LNCaP clone FGC (cell line): ENCODE results near the gene GALNT7.
"Not testable (repeated sequence)": the region's sequence is repeated elsewhere in the genome, so short reads cannot be mapped to it uniquely, and the experiment has no call there.

Experiments used
- DNase-seq: peaks from one replicate; pipeline ENCODE4 v3.0.0-alpha.2; 2011; ENCODE audit warnings: low read depth
- H3K4me3 ChIP-seq: 2 replicates; pipeline ENCODE4 v1.5.1; 2011; ENCODE audit warnings: mild to moderate bottlenecking, low read depth, low read length, control low read depth
- TF ChIP-seq, protein P1 (sequence below): IDR thresholded peaks from 2 replicates; pipeline ENCODE4 v1.5.1; 2012; ENCODE audit warnings: mild to moderate bottlenecking; ENCODE audit not compliant: control insufficient read depth, insufficient read depth; ENCODE audit errors: extremely low read depth

Gene GALNT7, protein sequence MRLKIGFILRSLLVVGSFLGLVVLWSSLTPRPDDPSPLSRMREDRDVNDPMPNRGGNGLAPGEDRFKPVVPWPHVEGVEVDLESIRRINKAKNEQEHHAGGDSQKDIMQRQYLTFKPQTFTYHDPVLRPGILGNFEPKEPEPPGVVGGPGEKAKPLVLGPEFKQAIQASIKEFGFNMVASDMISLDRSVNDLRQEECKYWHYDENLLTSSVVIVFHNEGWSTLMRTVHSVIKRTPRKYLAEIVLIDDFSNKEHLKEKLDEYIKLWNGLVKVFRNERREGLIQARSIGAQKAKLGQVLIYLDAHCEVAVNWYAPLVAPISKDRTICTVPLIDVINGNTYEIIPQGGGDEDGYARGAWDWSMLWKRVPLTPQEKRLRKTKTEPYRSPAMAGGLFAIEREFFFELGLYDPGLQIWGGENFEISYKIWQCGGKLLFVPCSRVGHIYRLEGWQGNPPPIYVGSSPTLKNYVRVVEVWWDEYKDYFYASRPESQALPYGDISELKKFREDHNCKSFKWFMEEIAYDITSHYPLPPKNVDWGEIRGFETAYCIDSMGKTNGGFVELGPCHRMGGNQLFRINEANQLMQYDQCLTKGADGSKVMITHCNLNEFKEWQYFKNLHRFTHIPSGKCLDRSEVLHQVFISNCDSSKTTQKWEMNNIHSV

DNA sequence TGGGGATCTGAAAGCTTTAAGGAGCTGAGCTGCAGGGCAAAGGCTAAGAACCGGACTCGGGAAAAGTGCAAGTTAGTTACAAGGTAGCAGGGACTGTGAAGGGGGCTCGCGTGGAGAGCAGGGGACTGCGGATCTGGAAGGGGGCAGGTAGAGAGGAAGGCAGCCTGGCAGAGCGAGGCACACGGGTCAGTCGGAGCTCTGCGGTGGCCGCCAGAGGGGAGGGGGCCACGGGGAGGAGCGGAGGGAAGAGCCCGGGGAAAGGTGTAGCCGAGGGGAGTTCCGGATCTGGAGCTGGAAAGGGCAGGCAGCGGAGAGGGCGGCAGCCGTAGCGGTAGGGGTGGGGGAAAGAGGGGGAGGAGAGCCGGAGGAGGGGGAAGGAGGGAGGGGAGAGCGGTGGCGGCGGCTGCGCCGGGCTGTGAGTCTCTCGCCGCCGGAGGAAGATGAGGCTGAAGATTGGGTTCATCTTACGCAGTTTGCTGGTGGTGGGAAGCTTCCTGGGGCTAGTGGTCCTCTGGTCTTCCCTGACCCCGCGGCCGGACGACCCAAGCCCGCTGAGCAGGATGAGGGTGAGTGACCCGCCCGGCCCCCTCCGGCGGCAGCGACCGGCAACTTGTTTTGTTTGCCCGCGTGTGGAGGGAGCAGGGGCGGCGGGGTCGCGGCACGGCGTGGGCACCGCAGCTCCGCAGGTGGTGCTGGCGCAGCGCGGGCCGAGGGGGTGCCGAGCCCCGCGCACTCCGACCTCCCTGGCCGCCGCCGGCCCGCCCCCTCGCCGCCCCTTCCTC is at the start of gene GALNT7:
Gene GALNT7 (plus strand): TSS at position 416 of the 782 bp plus-strand sequence. CDS start 25 bp downstream, at position 441.
- DNase-seq, result peak; percentile 58
- H3K4me3 ChIP-seq, result peak within 1 kb of the TSS; percentile 64
- TF ChIP-seq, protein P1, sequence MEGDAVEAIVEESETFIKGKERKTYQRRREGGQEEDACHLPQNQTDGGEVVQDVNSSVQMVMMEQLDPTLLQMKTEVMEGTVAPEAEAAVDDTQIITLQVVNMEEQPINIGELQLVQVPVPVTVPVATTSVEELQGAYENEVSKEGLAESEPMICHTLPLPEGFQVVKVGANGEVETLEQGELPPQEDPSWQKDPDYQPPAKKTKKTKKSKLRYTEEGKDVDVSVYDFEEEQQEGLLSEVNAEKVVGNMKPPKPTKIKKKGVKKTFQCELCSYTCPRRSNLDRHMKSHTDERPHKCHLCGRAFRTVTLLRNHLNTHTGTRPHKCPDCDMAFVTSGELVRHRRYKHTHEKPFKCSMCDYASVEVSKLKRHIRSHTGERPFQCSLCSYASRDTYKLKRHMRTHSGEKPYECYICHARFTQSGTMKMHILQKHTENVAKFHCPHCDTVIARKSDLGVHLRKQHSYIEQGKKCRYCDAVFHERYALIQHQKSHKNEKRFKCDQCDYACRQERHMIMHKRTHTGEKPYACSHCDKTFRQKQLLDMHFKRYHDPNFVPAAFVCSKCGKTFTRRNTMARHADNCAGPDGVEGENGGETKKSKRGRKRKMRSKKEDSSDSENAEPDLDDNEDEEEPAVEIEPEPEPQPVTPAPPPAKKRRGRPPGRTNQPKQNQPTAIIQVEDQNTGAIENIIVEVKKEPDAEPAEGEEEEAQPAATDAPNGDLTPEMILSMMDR, result no peak

DNA sequence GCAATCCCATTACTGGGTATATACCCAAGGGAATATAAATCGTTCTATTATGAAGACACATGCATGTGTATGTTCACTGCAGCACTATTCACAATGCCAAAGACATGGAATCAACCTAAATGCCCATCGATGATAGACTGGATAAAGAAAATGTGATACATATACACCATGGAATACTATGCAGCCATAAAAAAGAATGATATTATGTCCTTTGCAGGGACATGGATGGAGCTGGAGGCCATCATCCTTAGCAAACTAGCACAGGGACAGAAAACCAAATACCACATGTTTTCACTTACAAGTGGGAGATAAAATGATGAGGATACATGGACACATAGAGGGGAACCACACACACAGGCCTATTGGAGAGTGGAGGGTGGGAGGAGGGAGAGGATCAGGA is 49.8 kb upstream of the GALNT7 start:
- not testable (repeated sequence) for DNase-seq, H3K4me3 ChIP-seq

DNA sequence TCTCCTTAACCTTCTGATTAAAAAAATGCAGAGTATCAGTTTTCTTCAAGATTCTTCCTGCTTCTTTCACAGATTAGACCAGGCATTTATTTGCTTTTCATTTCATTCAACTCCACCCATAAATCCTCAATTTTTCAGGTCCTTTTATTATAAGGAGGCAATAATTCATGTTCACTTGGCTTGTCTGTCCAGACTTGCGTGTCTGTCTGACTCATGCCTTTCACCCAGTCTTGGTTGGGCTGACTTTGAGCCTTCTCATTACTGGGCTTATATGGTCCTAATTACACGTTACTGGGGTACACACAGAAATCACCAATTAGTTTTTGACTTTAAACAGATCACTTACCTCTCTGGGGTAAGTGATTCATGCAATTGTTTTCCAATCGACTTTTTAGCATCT is 48.8 kb upstream of the GALNT7 start:
- H3K4me3 ChIP-seq, result no peak overlapping the region
- DNase-seq, result no peak
- TF ChIP-seq, protein P1, result no peak

DNA sequence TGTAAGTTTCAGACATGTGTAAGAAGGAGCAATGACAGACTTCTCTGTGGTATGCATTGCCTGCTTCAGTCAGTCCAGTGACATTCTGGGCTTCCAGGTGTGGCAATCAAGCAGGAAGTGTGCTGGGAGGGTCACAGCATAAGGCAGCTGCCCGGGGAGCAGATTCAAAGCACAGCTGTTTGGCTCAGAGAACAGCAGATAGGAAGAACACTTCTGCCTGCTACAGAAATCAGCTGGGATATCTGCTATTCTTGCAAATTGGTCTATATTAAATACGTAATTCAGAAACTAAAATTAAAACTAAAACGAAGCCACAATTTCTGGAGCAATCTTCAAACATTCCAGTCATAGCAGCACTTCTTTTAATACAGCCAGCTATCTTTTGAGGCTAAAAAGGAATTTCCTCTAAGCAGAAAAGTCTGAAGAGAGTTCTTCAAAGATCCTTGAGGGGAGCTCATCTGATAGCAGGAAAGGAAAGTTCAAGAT is 47.5 kb upstream of the GALNT7 start:
- TF ChIP-seq, protein P1, result no peak
- no peak for DNase-seq
- H3K4me3 ChIP-seq, result no peak overlapping the region

DNA sequence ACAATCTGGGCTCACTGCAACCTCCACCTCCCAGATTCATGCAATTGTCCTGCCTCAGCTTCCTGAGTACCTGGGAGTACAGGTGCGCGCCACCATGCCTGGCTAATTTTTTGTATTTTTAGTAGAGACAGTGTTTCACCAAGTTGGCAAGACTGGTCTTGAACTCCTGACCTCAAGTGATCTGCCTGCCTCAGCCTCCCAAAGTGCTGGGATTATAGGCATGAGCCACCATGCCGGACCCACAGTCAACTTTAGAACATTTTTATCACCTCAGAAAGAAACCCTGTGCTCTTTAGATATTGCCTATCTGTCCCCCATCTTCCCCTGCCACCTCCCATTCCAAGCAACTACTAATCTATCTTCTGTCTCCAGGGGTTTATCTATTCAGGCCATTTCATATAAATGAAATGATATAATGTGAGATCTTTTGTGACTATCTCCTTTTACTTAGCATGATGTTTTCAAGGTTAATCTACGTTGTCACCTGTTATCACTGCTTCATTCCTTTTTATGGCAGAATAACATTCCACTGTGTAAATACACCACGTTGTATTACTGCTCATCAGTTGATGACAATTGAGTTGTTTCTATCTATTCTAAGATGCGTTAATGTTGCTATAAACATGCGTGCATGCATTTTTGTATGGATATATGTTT is 44.3 kb upstream of the GALNT7 start:
- H3K4me3 ChIP-seq, result no peak overlapping the region
- no peak for DNase-seq
- TF ChIP-seq, protein P1, result no peak

DNA sequence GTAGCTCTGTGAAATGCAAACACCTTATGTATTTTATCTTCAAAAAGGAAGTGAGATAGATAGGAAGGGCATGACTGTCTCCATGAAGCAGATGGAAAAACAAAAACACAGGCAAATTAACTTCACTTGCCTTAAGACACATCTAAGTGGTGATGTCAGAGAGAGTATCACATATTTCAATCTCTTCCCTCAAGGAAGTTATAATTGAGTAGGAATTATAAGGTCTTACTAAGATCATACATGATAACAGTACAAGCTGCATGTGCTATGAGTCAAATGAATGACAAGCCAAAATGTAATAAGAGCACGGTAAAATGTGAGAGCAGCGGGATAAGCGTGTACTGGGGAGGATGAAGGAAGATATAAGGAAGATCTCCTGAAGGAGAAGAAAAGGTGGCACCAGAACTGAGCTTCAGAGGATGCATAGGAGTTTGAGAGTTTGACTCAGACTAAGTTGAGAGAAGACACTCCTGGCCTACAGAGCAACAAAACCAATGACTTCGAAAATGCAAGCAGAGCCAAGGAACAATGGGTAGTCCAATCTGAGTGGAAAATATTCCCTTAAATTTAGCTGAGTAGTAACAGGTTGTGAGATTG is 43.3 kb upstream of the GALNT7 start:
- TF ChIP-seq, protein P1, result no peak
- H3K4me3 ChIP-seq, result no peak overlapping the region
- DNase-seq, result peak; percentile 15
